ENCODE data around the gene OR5B17. TPM values are rescaled to one million over a fixed set of nuclear protein-coding genes. Genes with fewer than 3 reads are reported as not detected.

Gene OR5B17
- total and polyA plus RNA-seq, 2 donors = not detected

Other genes with a start within 250 kb of the OR5B17 start
- not detected for gene OR9I1, start 233.5 kb downstream of the OR5B17 start, total RNA-seq
- gene OR9I1, start 233.5 kb downstream of the OR5B17 start, polyA plus RNA-seq = not detected
- not detected for gene OR9Q2, start 170.0 kb downstream of the OR5B17 start, total RNA-seq
- gene OR9Q2, start 170.0 kb downstream of the OR5B17 start, polyA plus RNA-seq = not detected
- not detected for gene OR1S2, start 154.9 kb downstream of the OR5B17 start, total RNA-seq
- not detected for gene OR1S2, start 154.9 kb downstream of the OR5B17 start, polyA plus RNA-seq
- gene OR1S1, start 146.3 kb downstream of the OR5B17 start, total RNA-seq = not detected
- gene OR1S1, start 146.3 kb downstream of the OR5B17 start, polyA plus RNA-seq = not detected
- gene OR10Q1, start 130.2 kb downstream of the OR5B17 start, total RNA-seq = not detected
- not detected for gene OR10Q1, start 130.2 kb downstream of the OR5B17 start, polyA plus RNA-seq
- not detected for gene OR10W1, start 90.8 kb downstream of the OR5B17 start, total RNA-seq
- not detected for gene OR10W1, start 90.8 kb downstream of the OR5B17 start, polyA plus RNA-seq
- gene OR5B3, start 47.8 kb upstream of the OR5B17 start, total RNA-seq = not detected
- gene OR5B3, start 47.8 kb upstream of the OR5B17 start, polyA plus RNA-seq = not detected
- not detected for gene OR5B2, start 69.1 kb upstream of the OR5B17 start, total RNA-seq
- gene OR5B2, start 69.1 kb upstream of the OR5B17 start, polyA plus RNA-seq = not detected
- gene OR5B12, start 83.2 kb upstream of the OR5B17 start, total RNA-seq = 0.69 TPM
- not detected for gene OR5B12, start 83.2 kb upstream of the OR5B17 start, polyA plus RNA-seq
- not detected for gene OR5B21, start 149.0 kb upstream of the OR5B17 start, total RNA-seq
- gene OR5B21, start 149.0 kb upstream of the OR5B17 start, polyA plus RNA-seq = not detected
- gene LPXN, start 216.8 kb upstream of the OR5B17 start, total RNA-seq = 5.3 TPM
- 7.9 TPM for gene LPXN, start 216.8 kb upstream of the OR5B17 start, polyA plus RNA-seq
- gene ZFP91, start 220.0 kb upstream of the OR5B17 start, total RNA-seq = 54.0 TPM
- gene ZFP91, start 220.0 kb upstream of the OR5B17 start, polyA plus RNA-seq = 37.9 TPM